Panc1 (cell line): ENCODE results near the gene C11orf87. TPM values are rescaled to one million over a fixed set of nuclear protein-coding genes. Genes with fewer than 3 reads are reported as not detected.

Source experiments
- ATAC-seq: fragments of 200-7000 bp; cut with Tn5 transposase; 2 replicates; pipeline ENCODE4 v1.9.1; 2020; ENCODE audit warnings: mild to moderate bottlenecking, moderate library complexity
- BruUV-seq: library from RNA; stranded (reverse); fragments of 400-500 nt; replicated peaks from 2 replicates; lab custom pipeline; 2021; lab: Mats Ljungman, UMichigan
- CTCF ChIA-PET: fragments of 300-600 bp; sonication (Branson Sonifier 250); formaldehyde crosslinking; loops from one replicate; lab custom pipeline; 2022; ENCODE audit warnings: antibody characterized with exemption; lab: Charles Lee
- POLR2A ChIA-PET: fragments of 300-600 bp; sonication (Branson Sonifier 250); formaldehyde crosslinking; loops from one replicate; lab custom pipeline; 2022; ENCODE audit warnings: antibody characterized with exemption; lab: Charles Lee
- DNase-seq: peaks from one replicate; pipeline ENCODE4 v3.0.0-alpha.2; 2010; ENCODE audit warnings: low read depth, low spot score
- H3K27ac ChIP-seq: 2 replicates; pipeline ENCODE4 v1.5.1; 2011; ENCODE audit warnings: mild to moderate bottlenecking, low read length, inconsistent platforms
- H3K27me3 ChIP-seq: fragments of 200-500 bp; sonication (Bioruptor generic); 2 replicates; pipeline ENCODE4 v1.6.0; 2014; ENCODE audit warnings: low read length, inconsistent platforms; ENCODE audit not compliant: control insufficient read depth, insufficient read depth
- H3K36me3 ChIP-seq: fragments of 200-500 bp; sonication (Bioruptor generic); 2 replicates; pipeline ENCODE4 v1.5.1; 2014; ENCODE audit warnings: inconsistent platforms, mild to moderate bottlenecking, low read length, moderate library complexity; ENCODE audit not compliant: control insufficient read depth, insufficient read depth
- H3K4me1 ChIP-seq: 2 replicates; pipeline ENCODE4 v1.5.1; 2011; ENCODE audit warnings: inconsistent platforms, mild to moderate bottlenecking, low read length, moderate library complexity; ENCODE audit not compliant: control insufficient read depth, insufficient read depth
- H3K4me3 ChIP-seq, 2 experiments: 2 replicates each; pipeline ENCODE4 v1.5.1; 2011 to 2012; ENCODE audit warnings: low read depth in 2 of 2, low read length in 2 of 2, mild to moderate bottlenecking in 2 of 2, inconsistent platforms in 1 of 2, moderate library complexity in 1 of 2
- H3K9me3 ChIP-seq: fragments of 200-500 bp; sonication (Bioruptor generic); 2 replicates; pipeline ENCODE4 v1.5.1; 2014; ENCODE audit warnings: low read depth, mild to moderate bottlenecking, inconsistent platforms, low read length, moderate library complexity; ENCODE audit not compliant: control insufficient read depth, insufficient read depth
- POLR2AphosphoS5 ChIP-seq: IDR thresholded peaks from 2 replicates; pipeline ENCODE4 v1.6.1; 2012; ENCODE audit warnings: mild to moderate bottlenecking, low read depth, low read length, moderate library complexity
- REST ChIP-seq, 2 experiments: IDR thresholded peaks; 2 replicates each; pipeline ENCODE4 v1.6.1; 2011 to 2012; ENCODE audit warnings: low read depth in 2 of 2, control low read depth in 1 of 2, low read length in 1 of 2, mild to moderate bottlenecking in 1 of 2, moderate library complexity in 1 of 2; ENCODE audit not compliant: insufficient read depth in 1 of 2
- SIN3A ChIP-seq: IDR thresholded peaks from 2 replicates; pipeline ENCODE4 v1.6.1; 2012; ENCODE audit warnings: low read depth, mild to moderate bottlenecking, low read length, moderate library complexity, borderline replicate concordance; ENCODE audit not compliant: insufficient read depth
- TCF7L2 ChIP-seq: IDR thresholded peaks from 2 replicates; pipeline ENCODE4 v1.6.1; 2011; ENCODE audit warnings: mild to moderate bottlenecking, low read depth, low read length, inconsistent platforms
- in situ Hi-C: cut with HindIII; loops from 2 replicates; pipeline ENCODE4 v1.10.0; 2016; ENCODE audit warnings: low sequenced_read_pairs, low pct_unique_long_range_greater_than_20kb
- intact Hi-C: fragments of 100-400 bp; cut with micrococcal nuclease; formaldehyde crosslinking; loops from one replicate; pipeline ENCODE4 v1.10.0; 2022; ENCODE audit not compliant: unreplicated experiment
- total RNA-seq: library from RNA; stranded (reverse); gene quantifications from one replicate; pipeline ENCODE4 v1.2.1, GENCODE V29; 2021; ENCODE audit not compliant: unreplicated experiment
- TF ChIP-seq, protein P1 (sequence below): fragments of 450-650 bp; IDR thresholded peaks from 2 replicates; pipeline ENCODE4 v1.5.1; 2017; ENCODE audit warnings: mild to moderate bottlenecking

Gene C11orf87
- total RNA-seq, 1 experiment from 2014 or later = not detected

DNA sequence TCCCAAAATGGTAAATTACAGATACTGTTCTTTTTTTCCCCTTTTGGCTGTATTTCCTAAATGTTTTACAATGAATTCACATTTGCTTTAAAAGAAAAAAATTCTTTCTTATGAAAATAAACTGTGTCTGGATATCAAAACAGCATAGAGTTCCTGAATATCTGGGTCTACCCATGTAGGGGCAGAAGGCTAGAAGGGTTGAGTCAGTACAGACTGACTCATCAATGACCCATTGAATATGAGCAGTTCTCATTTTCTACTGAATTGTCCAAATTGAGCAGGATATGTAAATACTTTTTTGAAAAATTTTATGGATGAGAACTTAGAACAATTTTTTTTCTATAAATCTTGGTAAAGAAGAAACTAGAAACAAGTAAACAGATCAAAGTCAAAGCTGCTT is 16.3 kb upstream of the C11orf87 start:
- no peaks in the 10 kb centered on the region for H3K27me3 ChIP-seq
- H3K4me1 ChIP-seq = no peaks in the 10 kb centered on the region
- H3K27ac ChIP-seq = no peak overlapping the region
- in situ Hi-C loops (no loop called here), intact Hi-C loops (no loop called here)
- TF ChIP-seq POLR2AphosphoS5 = no peak
- TF ChIP-seq SIN3A = no peak
- TF ChIP-seq TCF7L2 = no peak
- TF ChIP-seq, protein P1, sequence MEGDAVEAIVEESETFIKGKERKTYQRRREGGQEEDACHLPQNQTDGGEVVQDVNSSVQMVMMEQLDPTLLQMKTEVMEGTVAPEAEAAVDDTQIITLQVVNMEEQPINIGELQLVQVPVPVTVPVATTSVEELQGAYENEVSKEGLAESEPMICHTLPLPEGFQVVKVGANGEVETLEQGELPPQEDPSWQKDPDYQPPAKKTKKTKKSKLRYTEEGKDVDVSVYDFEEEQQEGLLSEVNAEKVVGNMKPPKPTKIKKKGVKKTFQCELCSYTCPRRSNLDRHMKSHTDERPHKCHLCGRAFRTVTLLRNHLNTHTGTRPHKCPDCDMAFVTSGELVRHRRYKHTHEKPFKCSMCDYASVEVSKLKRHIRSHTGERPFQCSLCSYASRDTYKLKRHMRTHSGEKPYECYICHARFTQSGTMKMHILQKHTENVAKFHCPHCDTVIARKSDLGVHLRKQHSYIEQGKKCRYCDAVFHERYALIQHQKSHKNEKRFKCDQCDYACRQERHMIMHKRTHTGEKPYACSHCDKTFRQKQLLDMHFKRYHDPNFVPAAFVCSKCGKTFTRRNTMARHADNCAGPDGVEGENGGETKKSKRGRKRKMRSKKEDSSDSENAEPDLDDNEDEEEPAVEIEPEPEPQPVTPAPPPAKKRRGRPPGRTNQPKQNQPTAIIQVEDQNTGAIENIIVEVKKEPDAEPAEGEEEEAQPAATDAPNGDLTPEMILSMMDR = no peak
- no peak for TF ChIP-seq REST (IDR thresholded peaks at IDR 0.05; ENCODE audit: insufficient read depth in 1 of 2, low read depth in 2 of 2, low read length in 1 of 2)
- no peak overlapping the region for H3K4me3 ChIP-seq
- ChIA-PET POLR2A (no interaction called here), CTCF (no interaction called here)
- BruUV-seq = no TSS peak
- no peaks in the 10 kb centered on the region for H3K9me3 ChIP-seq
- DNase-seq (no peak), ATAC-seq (no peak)
- no peaks in the 10 kb centered on the region for H3K36me3 ChIP-seq

DNA sequence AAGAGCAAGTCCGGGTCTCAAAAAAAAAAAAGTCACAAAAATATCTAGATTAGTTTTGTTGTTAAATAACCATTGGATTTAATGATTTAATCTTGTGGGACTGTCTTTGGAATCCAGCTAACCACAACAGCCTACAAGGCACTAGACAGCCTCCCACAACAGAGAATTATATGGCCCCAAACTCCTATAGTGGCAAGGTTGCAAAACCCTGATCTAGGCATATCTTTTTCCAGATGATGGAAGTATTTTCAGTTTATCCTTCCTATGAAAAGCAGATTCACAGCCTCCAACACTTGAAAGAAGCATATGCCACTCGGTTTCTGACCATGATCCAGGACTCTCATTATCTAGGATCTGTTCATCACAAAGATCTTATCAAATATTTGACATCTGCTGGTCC is 5.4 kb upstream of the C11orf87 start:
- H3K4me1 ChIP-seq = no peaks in the 10 kb centered on the region
- H3K27ac ChIP-seq = no peak overlapping the region
- in situ Hi-C loops = no loop called here
- TF ChIP-seq, protein P1 = no peak
- TF ChIP-seq TCF7L2 (no peak), SIN3A (no peak)
- no peaks in the 10 kb centered on the region for H3K9me3 ChIP-seq
- H3K4me3 ChIP-seq = no peak overlapping the region
- no peaks in the 10 kb centered on the region for H3K27me3 ChIP-seq
- intact Hi-C loops = no loop called here
- ATAC-seq = no peak
- no peaks in the 10 kb centered on the region for H3K36me3 ChIP-seq
- BruUV-seq = no TSS peak
- POLR2A ChIA-PET = no interaction called here
- CTCF ChIA-PET = no interaction called here
- DNase-seq = no peak
